K562 (cell line): ENCODE results near the gene PRKACB. TPM values are rescaled to one million over a fixed set of nuclear protein-coding genes. Genes with fewer than 3 reads are reported as not detected.

Experiments
- ATAC-seq: fragments of 200-7000 bp; cut with Tn5 transposase; 3 replicates; pipeline ENCODE4 v1.9.1; 2020; ENCODE audit warnings: moderate library complexity
- BruUV-seq: library from RNA; stranded (reverse); fragments of 400-500 nt; replicated peaks from 2 replicates; lab custom pipeline; 2021; lab: Mats Ljungman, UMichigan
- CTCF ChIA-PET: fragments of 300-600 bp; formaldehyde crosslinking; extraction: SDS; loops from one replicate; lab custom pipeline; 2021; ENCODE audit warnings: low intra/inter-chr PET ratio; lab: Yijun Ruan, JAX
- POLR2A ChIA-PET: fragments of 300-600, 350-650 bp; sonication (Branson Sonifier 250); formaldehyde crosslinking; extraction: SDS; loops from one replicate; lab custom pipeline; 2021; ENCODE audit warnings: antibody characterized with exemption, inconsistent platforms; lab: Yijun Ruan, JAX
- DNase-seq, 4 experiments: peaks; one replicate each; pipeline versions ENCODE4 v3.0.0 to v3.0.0-alpha.2; 2011 to 2018; ENCODE audit warnings: low spot score in 3 of 4, mixed read lengths in 3 of 4; ENCODE audit errors: extremely low read depth in 1 of 4
- FAIRE-seq: peaks from 2 replicates; lab custom pipeline; 2011; peaks lifted over from hg19 to GRCh38; lab: Jason Lieb, UNC
- H2AFZ ChIP-seq: 2 replicates; pipeline ENCODE4 v1.6.0; 2011; ENCODE audit warnings: low read depth, low read length, control low read depth, inconsistent platforms
- H3K27ac ChIP-seq: fragments of 200-600 bp; 3 replicates; pipeline ENCODE4 v1.8.0; 2011; ENCODE audit warnings: low read depth, mild to moderate bottlenecking, control low read depth, inconsistent platforms, low read length, moderate library complexity, mixed read lengths; ENCODE audit errors: extremely low read depth
- H3K27me3 ChIP-seq, 2 experiments: fragments of 300-600 bp in 1 of 2; 2 replicates in 1 of 2; 3 replicates in 1 of 2; pipeline versions ENCODE4 v1.6.0 to v1.8.0; 2011; ENCODE audit warnings: inconsistent platforms in 2 of 2, low read length in 2 of 2, mild to moderate bottlenecking in 1 of 2, mixed read lengths in 1 of 2, moderate library complexity in 1 of 2; ENCODE audit not compliant: control insufficient read depth in 2 of 2, insufficient read depth in 2 of 2
- H3K36me3 ChIP-seq: fragments of 300-600 bp; 3 replicates; pipeline ENCODE4 v1.8.0; 2011; ENCODE audit warnings: mild to moderate bottlenecking, low read length, inconsistent platforms; ENCODE audit not compliant: control insufficient read depth, insufficient read depth
- H3K4me1 ChIP-seq, 2 experiments: fragments of 200-600 bp in 1 of 2; replicated peaks in 1 of 2; 2 replicates in 1 of 2; 3 replicates in 1 of 2; pipeline versions ENCODE4 v1.5.1 to v1.8.0; 2011; ENCODE audit warnings: inconsistent platforms in 2 of 2, low read length in 2 of 2, mild to moderate bottlenecking in 1 of 2, mixed read lengths in 1 of 2, moderate library complexity in 1 of 2; ENCODE audit not compliant: control insufficient read depth in 2 of 2, insufficient read depth in 2 of 2
- H3K4me2 ChIP-seq: 2 replicates; pipeline ENCODE4 v1.6.1; 2011; ENCODE audit warnings: low read length, control low read depth, inconsistent platforms, mixed read lengths; ENCODE audit not compliant: insufficient read depth
- H3K4me3 ChIP-seq: fragments of 200-600 bp; sonication (generic), shearing (Covaris generic); 2 replicates; pipeline ENCODE4 v1.5.1; 2016; ENCODE audit warnings: control low read depth, inconsistent platforms
- H3K79me2 ChIP-seq: fragments of 200-600 bp; 3 replicates; pipeline ENCODE4 v1.8.0; 2011; ENCODE audit warnings: low read length, inconsistent platforms; ENCODE audit not compliant: control insufficient read depth, insufficient read depth
- H3K9ac ChIP-seq, 2 experiments: 2 replicates each; pipeline versions ENCODE4 v1.6.0 to v1.6.1; 2011; ENCODE audit warnings: low read depth in 2 of 2, low read length in 2 of 2, control low read depth in 1 of 2, inconsistent platforms in 1 of 2, mild to moderate bottlenecking in 1 of 2, mixed read lengths in 1 of 2; ENCODE audit not compliant: insufficient read depth in 1 of 2
- H3K9me1 ChIP-seq: one replicate; pipeline ENCODE4 v1.6.0; 2011; ENCODE audit warnings: inconsistent platforms, mild to moderate bottlenecking, low read length, moderate library complexity; ENCODE audit not compliant: control insufficient read depth, insufficient read depth
- H3K9me3 ChIP-seq: replicated peaks from 2 replicates; pipeline ENCODE4 v1.5.1; 2011; ENCODE audit warnings: low read depth, low read length, inconsistent platforms; ENCODE audit not compliant: control insufficient read depth, insufficient read depth
- H4K20me1 ChIP-seq: replicated peaks from 2 replicates; pipeline ENCODE4 v1.6.1; 2011; ENCODE audit warnings: low read length, inconsistent platforms, mixed read lengths; ENCODE audit not compliant: control insufficient read depth, insufficient read depth
- E4F1 ChIP-seq: fragments of 250-450 bp; sonication (Bioruptor Pico); IDR thresholded peaks from 2 replicates; pipeline ENCODE4 v1.5.0; 2021; ENCODE audit warnings: mild to moderate bottlenecking, borderline replicate concordance
- ELF1 ChIP-seq: fragments of 200-800 bp; sonication (Bioruptor generic); IDR thresholded peaks from 2 replicates; pipeline ENCODE4 v1.6.1; 2016; ENCODE audit warnings: missing genetic modification characterization, missing compliant biosample characterization
- FIP1L1 ChIP-seq: fragments of 200-400 bp; formaldehyde crosslinking; IDR thresholded peaks from 2 replicates; pipeline ENCODE4 v1.6.1; 2018; ENCODE audit warnings: mild to moderate bottlenecking, low read depth, low read length; ENCODE audit not compliant: poor library complexity, severe bottlenecking
- GTF2A2 ChIP-seq: IDR thresholded peaks from 2 replicates; pipeline ENCODE4 v1.6.1; 2016; ENCODE audit warnings: mild to moderate bottlenecking, missing genetic modification characterization, missing compliant biosample characterization
- HCFC1 ChIP-seq: IDR thresholded peaks from 2 replicates; pipeline ENCODE4 v1.6.1; 2012; ENCODE audit warnings: low read depth, low read length, improper control_type of control experiment
- LEF1 ChIP-seq: fragments of 450-650 bp; IDR thresholded peaks from 2 replicates; pipeline ENCODE4 v1.6.1; 2016; ENCODE audit warnings: mild to moderate bottlenecking
- PHF20 ChIP-seq: fragments of 450-650 bp; IDR thresholded peaks from 2 replicates; pipeline ENCODE4 v1.6.1; 2018; ENCODE audit not compliant: partially characterized antibody
- RBM34 ChIP-seq: fragments of 200-400 bp; formaldehyde crosslinking; IDR thresholded peaks from 2 replicates; pipeline ENCODE4 v1.6.1; 2018; ENCODE audit warnings: low read length, borderline replicate concordance; ENCODE audit not compliant: insufficient read depth
- RERE ChIP-seq: sonication (generic); formaldehyde crosslinking; IDR thresholded peaks from 2 replicates; pipeline ENCODE4 v1.8.0; 2023; ENCODE audit warnings: missing genetic modification reagents, mild to moderate bottlenecking, borderline replicate concordance
- SAFB ChIP-seq: fragments of 200-400 bp; formaldehyde crosslinking; IDR thresholded peaks from 2 replicates; pipeline ENCODE4 v1.6.1; 2017; ENCODE audit warnings: low read depth, low read length, borderline replicate concordance
- SAFB2 ChIP-seq: fragments of 200-400 bp; formaldehyde crosslinking; IDR thresholded peaks from 2 replicates; pipeline ENCODE4 v1.6.1; 2018; ENCODE audit warnings: borderline replicate concordance, low read length, low read depth, moderate library complexity; ENCODE audit not compliant: severe bottlenecking
- SRF ChIP-seq, 2 experiments: fragments of 250-450, 450-650 bp in 1 of 2; sonication (Bioruptor Pico) in 1 of 2; sonication (generic) in 1 of 2; formaldehyde crosslinking; IDR thresholded peaks; 2 replicates each; pipeline versions ENCODE4 v1.5.0 to v1.5.1; 2020 to 2022; ENCODE audit warnings: mild to moderate bottlenecking in 1 of 2, missing genetic modification reagents in 1 of 2
- TBL1XR1 ChIP-seq, 2 experiments: IDR thresholded peaks; 2 replicates each; pipeline ENCODE4 v1.6.1; 2012; ENCODE audit warnings: improper control_type of control experiment in 2 of 2, low read length in 2 of 2, mild to moderate bottlenecking in 1 of 2
- ZNF384 ChIP-seq: IDR thresholded peaks from 2 replicates; pipeline ENCODE4 v1.6.1; 2012; ENCODE audit warnings: low read depth, low read length, improper control_type of control experiment
- ZNF444 ChIP-seq: fragments of 250-450 bp; sonication (Bioruptor Pico); IDR thresholded peaks from 2 replicates; pipeline ENCODE4 v1.4.0; 2020; ENCODE audit warnings: mild to moderate bottlenecking, moderate library complexity
- WGBS: fragments of 100-300 bp; shearing (Covaris generic); methylation state at CpG from one replicate; pipeline ENCODE4 v1.1.6; 2016; ENCODE audit warnings: low coverage, mixed read lengths; ENCODE audit not compliant: insufficient coverage; ENCODE audit errors: missing lambda C conversion rate; 5-methylcytosine and 5-hydroxymethylcytosine counted together
- in situ Hi-C: fragments of 300-500 bp; cut with MboI; formaldehyde crosslinking; loops from 4 replicates; pipeline ENCODE4 v1.15.0; 2018; ENCODE audit warnings: inconsistent platforms, mixed read lengths
- intact Hi-C: fragments of 100-400 bp; cut with micrococcal nuclease; formaldehyde crosslinking; loops from 2 replicates; pipeline ENCODE4 v1.14.2; 2022
- polyA plus RNA-seq, 8 experiments: library from polyadenylated mRNA; depleted of rRNA in 4 of 8; stranded (reverse) in 5 of 8; unstranded in 3 of 8; fragments of >200 nt; fragmentation: Nextera tagmentation in 2 of 8; fragmentation: Illumina TruSeq in 1 of 8; extraction: Ambion mirVana in 2 of 8; extraction: Trizol in 1 of 8; gene quantifications; 2 replicates each; pipeline versions ENCODE4 v1.2.1 to v1.2.3, GENCODE V29; 2011 to 2014; ENCODE audit warnings: inconsistent platforms in 1 of 8, missing spikeins in 1 of 8
- total RNA-seq, 7 experiments: library from RNA; depleted of rRNA in 6 of 7; stranded (reverse); fragments of >200 nt in 6 of 7; fragmentation: Illumina TruSeq in 2 of 7; extraction: Trizol in 2 of 7; gene quantifications; 2 replicates each; pipeline versions ENCODE4 v1.2.1 to v1.2.3, GENCODE V29; 2011 to 2021; ENCODE audit warnings: low replicate concordance in 1 of 7

The PRKACB gene
- total and polyA plus RNA-seq, 9 of the 15 experiments (the other 6 are each of a cell fraction or from before 2014, with no cell fraction given), result 1.1 to 5.2 (median 2.8) TPM

- FAIRE-seq (no peak), ATAC-seq (no peak), DNase-seq (no peak)
- no peaks in the 10 kb centered on the region for H4K20me1 ChIP-seq
- no peaks in the 10 kb centered on the region for H3K79me2 ChIP-seq
- no TSS peak for BruUV-seq
- no peak overlapping the region for H3K4me3 ChIP-seq
- intact Hi-C loops (no loop called here), in situ Hi-C loops (loop anchor here (10.0 kb wide), 1 partner anchor 172 kb away; no protein-coding TSS in a partner anchor)
- H3K27ac ChIP-seq, result no peak overlapping the region
- ChIA-PET CTCF (no interaction called here), POLR2A (interaction anchor here (0.8 to 1.1 kb wide), 2 partner anchors 10 to 288 kb away, joined by 3 read pairs; no protein-coding TSS in a partner anchor)
- H3K9me3 ChIP-seq, result no peaks in the 10 kb centered on the region
- no peak overlapping the region for H3K4me2 ChIP-seq
- no peaks in the 10 kb centered on the region for H3K9me1 ChIP-seq
- H3K27me3 ChIP-seq, result no peaks in the 10 kb centered on the region
- H3K9ac ChIP-seq, result no peak overlapping the region
- H3K4me1 ChIP-seq, result no peaks in the 10 kb centered on the region
- H3K36me3 ChIP-seq, result no peaks in the 10 kb centered on the region
- no peak overlapping the region for H2AFZ ChIP-seq
- WGBS, result 26% methylated on average over 3 of the region's 3 CpGs
- TF ChIP-seq SAFB (no peak), RBM34 (no peak), FIP1L1 (no peak), ZNF384 (no peak), E4F1 (CRISPR knock-in tag) (no peak), SAFB2 (no peak), TBL1XR1 (IDR thresholded peaks at IDR 0.05; ENCODE audit: low read length in 2 of 2) (no peak), HCFC1 (no peak), ZNF444 (CRISPR knock-in tag) (no peak), PHF20 (no peak), LEF1 (no peak), GTF2A2 (tag) (no peak), ELF1 (no peak), RERE (CRISPR knock-in tag) (no peak), SRF (CRISPR knock-in tag; IDR thresholded peaks at IDR 0.05) (no peak)
Measured at GRCh38 chr1:84152649-84153056, 8.6 kb downstream of the PRKACB start.
